Sigmoid colon (tissue), 3 donors: ENCODE results near the gene CDK2.

Source experiments
- POLR2A ChIP-seq, 2 donors: fragments of 450-650 bp; IDR thresholded peaks; one replicate each; pipeline ENCODE4 v1.6.1; 2016; ENCODE audit warnings: antibody characterized with exemption in 2 of 2, mild to moderate bottlenecking in 2 of 2, moderate library complexity in 2 of 2
- TF ChIP-seq, protein P1 (sequence below), 4 experiments: fragments of 450-650 bp in 3 of 4; fragments of 200-600 bp in 1 of 4; IDR thresholded peaks; one replicate each; pipeline ENCODE4 v1.5.1; 2016 to 2019; ENCODE audit warnings: antibody characterized with exemption in 4 of 4, mild to moderate bottlenecking in 3 of 4, moderate library complexity in 2 of 4

GRCh38 chr12:55937981-55938380, 28.6 kb upstream of the CDK2 start:
- TF ChIP-seq, protein P1, sequence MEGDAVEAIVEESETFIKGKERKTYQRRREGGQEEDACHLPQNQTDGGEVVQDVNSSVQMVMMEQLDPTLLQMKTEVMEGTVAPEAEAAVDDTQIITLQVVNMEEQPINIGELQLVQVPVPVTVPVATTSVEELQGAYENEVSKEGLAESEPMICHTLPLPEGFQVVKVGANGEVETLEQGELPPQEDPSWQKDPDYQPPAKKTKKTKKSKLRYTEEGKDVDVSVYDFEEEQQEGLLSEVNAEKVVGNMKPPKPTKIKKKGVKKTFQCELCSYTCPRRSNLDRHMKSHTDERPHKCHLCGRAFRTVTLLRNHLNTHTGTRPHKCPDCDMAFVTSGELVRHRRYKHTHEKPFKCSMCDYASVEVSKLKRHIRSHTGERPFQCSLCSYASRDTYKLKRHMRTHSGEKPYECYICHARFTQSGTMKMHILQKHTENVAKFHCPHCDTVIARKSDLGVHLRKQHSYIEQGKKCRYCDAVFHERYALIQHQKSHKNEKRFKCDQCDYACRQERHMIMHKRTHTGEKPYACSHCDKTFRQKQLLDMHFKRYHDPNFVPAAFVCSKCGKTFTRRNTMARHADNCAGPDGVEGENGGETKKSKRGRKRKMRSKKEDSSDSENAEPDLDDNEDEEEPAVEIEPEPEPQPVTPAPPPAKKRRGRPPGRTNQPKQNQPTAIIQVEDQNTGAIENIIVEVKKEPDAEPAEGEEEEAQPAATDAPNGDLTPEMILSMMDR (IDR thresholded peaks at IDR 0.05), result no peak
- no peak for TF ChIP-seq POLR2A (IDR thresholded peaks at IDR 0.05)
